HG02943 (cell line): ENCODE results near the gene TP53.
"Not testable (repeated sequence)": the region's sequence is repeated elsewhere in the genome, so short reads cannot be mapped to it uniquely, and the experiment has no call there.

Source experiments
- ATAC-seq: cut with Tn5 transposase; IDR thresholded peaks from one replicate; pipeline ENCODE4 v1.9.1; 2021; ENCODE audit warnings: mild to moderate bottlenecking, low read depth, moderate library complexity; ENCODE audit not compliant: unreplicated experiment

The TP53 gene

DNA sequence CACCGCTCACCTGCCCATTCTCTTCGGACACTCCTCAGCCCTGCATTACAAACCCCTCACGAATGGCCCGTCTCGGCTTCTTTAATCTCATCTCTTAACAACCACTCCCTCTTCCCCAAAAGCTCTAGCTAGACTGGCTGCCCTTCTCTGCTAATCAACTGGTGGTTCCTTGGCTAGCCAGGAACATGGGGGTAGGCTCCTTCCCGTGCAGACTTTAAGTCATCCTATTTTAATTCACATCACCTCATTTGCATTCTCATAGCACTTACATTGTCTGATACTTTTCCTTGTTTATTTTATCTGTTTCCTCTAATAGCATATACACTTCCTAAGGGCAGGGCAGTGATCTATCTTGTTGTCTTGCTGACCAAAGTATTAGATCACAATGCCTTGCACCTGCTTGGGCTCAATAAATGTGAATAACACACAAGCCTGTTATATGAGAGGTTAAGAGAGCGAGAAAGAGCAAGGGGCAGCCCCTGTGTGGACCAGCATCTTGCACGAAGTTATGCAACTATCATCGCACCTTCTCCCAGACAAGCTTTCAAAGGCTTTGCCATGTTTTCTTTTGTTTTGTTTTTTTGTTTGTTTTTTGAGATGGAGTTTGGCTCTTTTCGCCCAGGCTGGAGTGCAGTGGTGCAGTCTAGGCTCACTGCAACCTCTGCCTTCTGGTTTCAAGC, 9.8 kb downstream of the TP53 start:
- ATAC-seq, result no peak

DNA sequence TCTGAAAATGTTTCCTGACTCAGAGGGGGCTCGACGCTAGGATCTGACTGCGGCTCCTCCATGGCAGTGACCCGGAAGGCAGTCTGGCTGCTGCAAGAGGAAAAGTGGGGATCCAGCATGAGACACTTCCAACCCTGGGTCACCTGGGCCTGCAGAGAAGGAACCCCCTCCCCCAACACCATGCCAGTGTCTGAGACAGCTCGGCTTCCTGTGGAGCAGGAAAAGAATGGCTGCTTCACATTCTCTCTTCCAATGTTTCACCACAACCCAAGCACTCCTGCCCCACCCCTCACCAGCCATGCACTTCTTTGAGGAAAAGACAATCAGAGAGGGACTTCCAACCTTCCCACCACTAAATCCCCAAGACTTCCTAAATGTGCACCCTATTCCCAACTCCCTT, 10.8 kb downstream of the TP53 start:
- ATAC-seq, result no peak

DNA sequence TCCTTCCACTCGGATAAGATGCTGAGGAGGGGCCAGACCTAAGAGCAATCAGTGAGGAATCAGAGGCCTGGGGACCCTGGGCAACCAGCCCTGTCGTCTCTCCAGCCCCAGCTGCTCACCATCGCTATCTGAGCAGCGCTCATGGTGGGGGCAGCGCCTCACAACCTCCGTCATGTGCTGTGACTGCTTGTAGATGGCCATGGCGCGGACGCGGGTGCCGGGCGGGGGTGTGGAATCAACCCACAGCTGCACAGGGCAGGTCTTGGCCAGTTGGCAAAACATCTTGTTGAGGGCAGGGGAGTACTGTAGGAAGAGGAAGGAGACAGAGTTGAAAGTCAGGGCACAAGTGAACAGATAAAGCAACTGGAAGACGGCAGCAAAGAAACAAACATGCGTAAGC, 12.4 kb downstream of the TP53 start:
- no peak for ATAC-seq

DNA sequence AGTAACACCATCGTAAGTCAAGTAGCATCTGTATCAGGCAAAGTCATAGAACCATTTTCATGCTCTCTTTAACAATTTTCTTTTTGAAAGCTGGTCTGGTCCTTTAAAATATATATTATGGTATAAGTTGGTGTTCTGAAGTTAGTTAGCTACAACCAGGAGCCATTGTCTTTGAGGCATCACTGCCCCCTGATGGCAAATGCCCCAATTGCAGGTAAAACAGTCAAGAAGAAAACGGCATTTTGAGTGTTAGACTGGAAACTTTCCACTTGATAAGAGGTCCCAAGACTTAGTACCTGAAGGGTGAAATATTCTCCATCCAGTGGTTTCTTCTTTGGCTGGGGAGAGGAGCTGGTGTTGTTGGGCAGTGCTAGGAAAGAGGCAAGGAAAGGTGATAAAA, 14.1 kb downstream of the TP53 start:
- ATAC-seq, result no peak

GRCh38 chr17:7668482-7668881, 18.8 kb downstream of the TP53 start:
- no peak for ATAC-seq

DNA sequence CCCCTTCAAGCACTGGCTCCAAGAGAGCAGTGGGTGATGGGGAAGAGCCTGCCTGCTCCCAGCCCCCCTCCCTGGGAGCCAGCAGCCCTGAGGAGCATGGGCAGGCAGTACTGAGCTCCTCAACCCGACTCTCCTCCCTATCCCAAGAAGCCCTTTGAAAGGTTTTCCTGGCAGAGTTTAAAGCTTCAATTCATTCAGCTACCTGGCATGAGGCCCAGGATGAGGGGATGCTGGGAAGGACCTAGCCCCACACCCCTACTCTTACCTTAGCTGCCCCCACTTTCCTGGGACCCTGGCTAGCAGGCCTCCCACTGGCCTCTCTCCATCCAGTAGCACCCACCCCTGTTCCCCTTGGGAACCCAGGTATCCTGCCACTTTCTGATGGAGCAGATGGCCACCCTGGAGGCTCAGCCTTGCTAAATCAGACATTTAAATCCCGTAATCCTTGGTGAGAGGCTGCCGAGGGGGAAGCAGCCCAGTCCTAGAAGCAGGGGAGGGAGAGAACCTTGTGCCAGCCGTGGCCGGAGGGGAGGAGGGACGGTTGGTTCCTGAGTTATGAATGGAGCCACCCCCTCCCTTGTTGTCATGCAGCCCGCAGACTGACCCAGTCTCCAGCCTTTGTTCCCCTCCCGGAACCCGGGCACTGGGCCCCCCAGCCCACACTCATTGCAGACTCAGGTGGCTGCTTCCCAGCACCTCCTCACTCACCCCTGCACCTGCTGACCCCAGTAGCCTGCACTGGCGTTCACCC, 19.5 kb downstream of the TP53 start:
- no peak for ATAC-seq

DNA sequence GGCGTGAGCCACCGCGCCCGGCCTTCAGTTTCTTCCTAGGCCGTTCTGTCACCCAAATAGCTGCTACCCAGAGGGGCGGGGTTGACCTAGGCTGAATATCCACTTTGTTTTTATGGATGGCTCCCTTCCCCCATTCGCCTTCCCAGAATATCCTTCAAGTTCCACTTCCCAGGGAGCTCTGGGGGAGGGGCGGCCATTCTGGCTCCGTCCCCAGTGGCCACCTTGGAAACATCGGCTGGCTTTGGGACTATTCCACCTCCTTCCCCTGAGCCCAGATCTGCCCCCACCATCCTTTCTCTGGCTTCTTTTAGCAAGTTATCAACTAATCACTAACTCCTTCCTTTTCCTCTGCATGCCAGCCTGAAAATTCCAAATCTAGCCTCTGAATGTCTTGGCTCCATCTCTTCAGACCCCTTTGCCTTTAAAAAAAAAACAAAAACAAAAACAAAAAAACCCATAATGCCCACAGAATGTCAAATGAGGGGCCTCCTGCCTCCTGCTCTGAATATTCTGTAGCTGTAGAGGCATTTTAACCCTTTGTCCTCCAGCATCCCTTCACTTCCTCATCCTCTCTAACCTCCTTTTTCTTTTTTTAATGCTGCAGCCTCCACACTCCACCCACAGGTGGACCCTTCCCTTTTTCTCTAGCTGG, 30.2 kb downstream of the TP53 start:
- ATAC-seq, result no peak

GRCh38 chr17:7655541-7655840, 31.8 kb downstream of the TP53 start:
- ATAC-seq, result no peak

DNA sequence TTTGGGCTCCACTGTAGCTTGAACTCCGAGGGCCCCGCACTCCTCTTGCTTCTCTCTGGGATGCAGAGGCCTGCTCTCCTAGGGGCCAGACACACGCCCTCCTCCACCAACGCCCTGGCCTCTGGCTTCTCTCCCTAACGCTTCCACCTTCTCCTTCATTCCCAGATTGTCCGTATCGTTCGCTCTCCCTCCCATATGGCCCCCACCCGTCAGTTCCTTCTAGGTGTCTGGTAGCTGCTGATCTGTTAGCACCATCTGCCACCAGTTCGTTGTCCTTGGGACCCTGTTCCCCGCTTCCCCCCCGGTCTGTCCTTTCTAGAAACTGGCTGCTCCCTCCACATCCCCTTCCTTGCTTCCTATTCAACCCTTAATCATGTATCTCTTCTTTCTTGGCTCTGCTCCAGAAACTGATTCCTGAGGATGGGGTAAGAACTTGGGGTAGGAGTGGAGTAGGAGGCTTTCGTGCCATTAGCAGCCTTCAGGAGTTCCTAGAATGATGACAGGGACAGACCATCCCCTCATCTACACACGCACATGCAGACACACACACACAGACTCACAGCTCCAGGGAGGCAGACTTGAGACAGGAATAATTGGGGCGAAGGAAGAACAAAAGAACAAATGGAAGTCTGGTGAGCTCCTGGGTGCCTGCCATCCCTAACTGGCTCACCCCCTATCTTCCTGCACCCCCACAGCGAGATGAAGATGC, 32.3 kb downstream of the TP53 start:
- ATAC-seq, result no peak

DNA sequence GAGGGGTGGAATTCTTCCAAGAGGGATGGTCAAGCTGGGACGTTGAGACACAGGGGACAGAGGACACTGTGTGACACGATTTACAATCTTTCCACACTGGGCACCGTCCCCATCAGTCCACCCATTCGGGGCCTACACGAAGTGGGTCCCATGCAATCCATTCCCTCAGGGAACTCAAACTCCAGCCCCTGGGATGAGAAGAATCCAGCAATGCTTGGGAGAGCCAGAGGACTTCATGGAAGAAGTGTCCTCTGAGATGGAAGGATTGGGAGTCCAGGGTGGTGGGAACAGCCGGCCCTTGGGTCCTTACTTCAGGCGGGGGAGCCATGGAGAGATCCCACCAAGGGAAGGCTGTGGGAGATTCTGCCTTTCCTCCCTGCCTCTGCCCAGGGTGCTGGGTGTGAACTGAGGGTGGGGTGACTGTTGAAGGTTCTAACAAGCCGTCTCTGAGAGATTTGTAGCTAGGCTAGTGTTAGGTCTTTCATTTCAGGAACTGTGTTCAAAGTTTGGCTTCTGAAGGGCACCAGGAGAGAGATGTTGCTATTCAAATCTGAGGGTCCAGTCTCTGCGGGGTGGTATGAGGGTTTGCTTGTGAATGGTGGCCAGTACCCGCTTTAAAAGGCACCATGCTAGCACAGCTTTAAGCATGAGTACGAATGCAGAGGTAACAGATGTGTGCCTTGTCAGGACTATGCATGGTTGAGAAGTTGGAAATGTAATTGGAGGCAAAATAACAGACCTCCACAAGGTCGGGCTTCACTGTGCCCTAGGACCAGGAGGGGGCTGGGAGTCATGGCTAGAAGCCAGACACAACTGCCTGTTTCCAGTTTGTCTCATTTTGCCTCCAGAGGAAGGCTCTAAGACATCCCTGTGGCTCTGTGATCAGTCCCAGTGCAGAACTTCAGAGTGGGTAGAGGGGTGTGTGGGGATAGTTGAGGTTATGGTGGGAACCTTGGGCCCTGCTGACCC, 34.6 kb downstream of the TP53 start:
- ATAC-seq, result no peak

GRCh38 chr17:7651665-7652387, 35.5 kb downstream of the TP53 start:
- ATAC-seq, result no peak

DNA sequence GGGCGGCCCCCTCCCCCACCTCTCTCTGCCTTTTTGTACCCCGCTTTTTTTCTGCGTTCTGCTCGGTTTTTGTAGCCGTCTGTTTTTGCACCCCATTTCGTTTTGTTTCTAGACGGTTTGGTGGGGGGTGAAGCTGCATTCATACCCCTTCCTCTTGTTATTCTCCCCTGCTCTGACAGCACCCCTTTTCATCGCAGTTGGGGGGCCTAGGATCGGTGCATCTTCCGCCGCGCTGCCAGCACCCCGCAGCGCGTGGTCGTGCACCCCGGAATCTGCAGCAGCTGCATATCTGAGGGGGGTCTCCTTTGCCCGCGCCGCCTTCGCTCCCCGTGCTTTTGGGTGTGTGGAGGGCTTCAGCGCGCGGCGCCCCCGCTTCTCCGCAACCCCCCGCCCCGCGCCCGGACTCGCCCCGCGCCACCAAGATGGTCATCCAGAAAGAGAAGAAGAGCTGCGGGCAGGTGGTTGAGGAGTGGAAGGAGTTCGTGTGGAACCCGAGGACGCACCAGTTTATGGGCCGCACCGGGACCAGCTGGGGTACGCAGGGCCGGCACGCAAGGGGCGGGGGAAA, 36.1 kb downstream of the TP53 start:
- no peak for ATAC-seq

GRCh38 chr17:7650509-7651096, 36.7 kb downstream of the TP53 start, which contains the start of gene ATP1B2:
Gene ATP1B2, plus strand, starts transcription at chr17:7650926. Its CDS starts 593 bp downstream, at chr17:7651519.
- ATAC-seq, result no peak

DNA sequence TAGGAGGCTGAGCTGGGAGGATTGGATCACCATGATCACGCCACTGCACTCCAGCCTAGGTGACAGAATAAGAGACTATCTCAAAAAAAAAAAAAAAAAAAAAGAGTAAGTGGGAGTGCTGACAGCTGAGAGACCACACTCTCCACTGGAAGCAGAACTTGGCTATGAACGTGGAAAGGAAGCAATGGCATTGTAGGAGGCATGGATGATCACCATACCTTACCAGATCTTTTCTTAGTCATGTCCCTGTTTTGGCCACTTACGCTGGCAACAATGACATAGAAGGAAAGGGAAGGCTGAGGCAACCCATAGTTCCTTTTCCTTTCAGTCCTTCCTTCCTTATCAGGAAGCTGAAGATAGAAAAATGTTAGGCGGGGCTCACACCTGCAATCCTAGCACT, 40.3 kb downstream of the TP53 start:
- no peak for ATAC-seq

DNA sequence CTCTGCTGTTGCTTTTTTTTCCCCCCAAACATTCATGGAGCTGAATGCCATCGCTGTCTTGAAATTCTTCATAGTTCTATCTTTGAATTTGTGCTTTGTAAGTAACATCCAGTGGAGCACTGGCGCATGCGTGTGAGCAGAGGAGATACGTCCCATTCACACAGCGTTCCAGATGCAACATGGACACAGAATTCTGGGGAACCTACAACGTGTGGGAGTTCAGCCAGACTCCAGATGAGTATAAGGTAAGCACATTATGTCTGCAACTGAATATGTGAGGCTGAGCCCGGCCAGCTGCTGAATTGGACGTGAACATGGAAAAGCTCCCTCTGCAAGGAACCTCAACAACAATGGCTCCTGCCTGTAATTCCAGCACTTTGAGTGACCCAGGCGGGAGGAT, 40.8 kb downstream of the TP53 start:
- no peak for ATAC-seq

GRCh38 chr17:7644775-7645174, 42.5 kb downstream of the TP53 start:
- no peak for ATAC-seq

DNA sequence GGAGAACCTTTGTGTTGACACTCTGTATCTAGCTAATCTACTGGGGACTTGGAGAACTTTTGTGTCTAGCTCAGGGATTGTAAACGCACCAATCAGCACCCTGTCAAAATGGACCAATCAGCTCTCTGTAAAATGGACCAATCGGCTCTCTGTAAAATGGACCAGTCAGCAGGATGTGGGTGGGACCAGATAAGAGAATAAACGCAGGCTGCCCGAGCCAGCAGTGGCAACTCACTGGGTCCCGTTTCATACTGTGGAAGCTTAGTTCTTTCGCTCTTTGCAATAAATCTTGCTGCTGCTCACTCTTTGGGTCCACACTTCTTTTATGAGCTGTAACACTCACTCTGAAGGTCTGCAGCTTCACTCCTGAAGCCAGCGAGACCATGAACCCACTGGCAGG, 45.7 kb downstream of the TP53 start:
- ATAC-seq, result not testable (repeated sequence)

DNA sequence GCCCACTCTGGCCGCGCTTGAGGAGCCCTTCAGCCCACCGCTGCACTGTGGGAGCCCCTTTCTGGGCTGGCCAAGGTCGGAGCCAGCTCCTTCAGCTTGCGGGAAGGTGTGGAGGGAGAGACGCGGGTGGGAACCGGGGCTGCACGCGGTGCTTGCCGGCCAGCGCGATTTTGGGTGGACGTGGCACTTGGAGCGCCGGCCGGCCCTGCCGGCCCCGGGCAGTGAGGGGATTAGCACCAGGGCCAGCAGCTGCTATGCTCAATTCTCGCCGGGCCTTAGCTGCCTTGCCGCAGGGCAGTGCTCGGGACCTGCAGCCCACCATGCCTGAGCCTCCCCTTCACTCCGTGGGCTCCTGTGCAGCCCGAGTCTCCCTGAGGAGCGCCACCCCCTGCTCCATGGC, 46.5 kb downstream of the TP53 start:
- no peak for ATAC-seq

GRCh38 chr17:7636163-7636562, 51.1 kb downstream of the TP53 start:
- no peak for ATAC-seq
